ENCODE measurements around the gene MAPK12. TPM values are rescaled to one million over a fixed set of nuclear protein-coding genes. Genes with fewer than 3 reads are reported as not detected.
A peak's percentile ranks its signal among the peaks of the same experiment; 100 is the strongest.

The MAPK12 gene
- total RNA-seq, 1 donor from 2014 or later, result 17.2 TPM

- H3K4me1 ChIP-seq, result peaks cover 53% of the 10 kb centered on the region
- TF ChIP-seq CTCF (IDR thresholded peaks at IDR 0.05; ENCODE audit: borderline replicate concordance), result no peak
- H3K9me3 ChIP-seq (replicated peaks), result no peaks in the 10 kb centered on the region
- no peaks in the 10 kb centered on the region for H3K27me3 ChIP-seq (ENCODE audit: low read depth)
- peak overlapping the region; percentile 89 for H3K4me3 ChIP-seq
- H3K36me3 ChIP-seq, result peaks cover 18% of the 10 kb centered on the region
- H3K27ac ChIP-seq (replicated peaks), result no peak overlapping the region
- intact Hi-C loops (cut with micrococcal nuclease), result no loop called here
- DNase-seq, result no peak
Measured at GRCh38 chr22:50249341-50250248, 11.9 kb downstream of the MAPK12 start.

- H3K27me3 ChIP-seq (ENCODE audit: low read depth), result no peaks in the 10 kb centered on the region
- peaks cover 18% of the 10 kb centered on the region for H3K36me3 ChIP-seq
- no peak overlapping the region for H3K27ac ChIP-seq (replicated peaks)
- no peak for TF ChIP-seq CTCF (IDR thresholded peaks at IDR 0.05; ENCODE audit: borderline replicate concordance)
- intact Hi-C loops (cut with micrococcal nuclease), result no loop called here
- no peak for DNase-seq
- no peaks in the 10 kb centered on the region for H3K9me3 ChIP-seq (replicated peaks)
- peaks cover 64% of the 10 kb centered on the region for H3K4me1 ChIP-seq
- no peak overlapping the region for H3K4me3 ChIP-seq
Measured at GRCh38 chr22:50248196-50249081, 13.0 kb downstream of the MAPK12 start.

GRCh38 chr22:50247748-50248147 lies 13.7 kb downstream of the MAPK12 start:
- no peaks in the 10 kb centered on the region for H3K9me3 ChIP-seq (replicated peaks)

GRCh38 chr22:50246242-50247175 lies 15.0 kb downstream of the MAPK12 start:
- intact Hi-C loops (cut with micrococcal nuclease), result no loop called here
- Histone ChIP-seq H3K9me3 (replicated peaks) (no peaks in the 10 kb centered on the region), H3K36me3 (peaks cover 18% of the 10 kb centered on the region), H3K4me3 (peak overlapping the region; percentile 96), H3K27me3 (ENCODE audit: low read depth) (no peaks in the 10 kb centered on the region), H3K4me1 (peaks cover 79% of the 10 kb centered on the region), H3K27ac (replicated peaks) (no peak overlapping the region)
- no peak for TF ChIP-seq CTCF (IDR thresholded peaks at IDR 0.05; ENCODE audit: borderline replicate concordance)
- no peak for DNase-seq

More at GRCh38 chr22:50247748-50248147, 13.7 kb downstream of the MAPK12 start:
- Histone ChIP-seq H3K36me3 (peaks cover 18% of the 10 kb centered on the region), H3K4me3 (no peak overlapping the region), H3K27ac (replicated peaks) (no peak overlapping the region), H3K4me1 (peaks cover 71% of the 10 kb centered on the region), H3K27me3 (ENCODE audit: low read depth) (no peaks in the 10 kb centered on the region)
- DNase-seq, result no peak
- no peak for TF ChIP-seq CTCF (IDR thresholded peaks at IDR 0.05; ENCODE audit: borderline replicate concordance)
- intact Hi-C loops (cut with micrococcal nuclease), result no loop called here

Data from left ventricle myocardium inferior (tissue), 1 donor.